Measurements from ENCODE around the gene BMPR2. TPM values are rescaled to one million over a fixed set of nuclear protein-coding genes. Genes with fewer than 3 reads are reported as not detected.
A peak's percentile ranks its signal among the peaks of the same experiment; 100 is the strongest.
"Not testable (repeated sequence)": the region's sequence is repeated elsewhere in the genome, so short reads cannot be mapped to it uniquely, and the experiment has no call there.

Gene BMPR2
- total RNA-seq, 1 donor from 2014 or later: 15.0 TPM

DNA sequence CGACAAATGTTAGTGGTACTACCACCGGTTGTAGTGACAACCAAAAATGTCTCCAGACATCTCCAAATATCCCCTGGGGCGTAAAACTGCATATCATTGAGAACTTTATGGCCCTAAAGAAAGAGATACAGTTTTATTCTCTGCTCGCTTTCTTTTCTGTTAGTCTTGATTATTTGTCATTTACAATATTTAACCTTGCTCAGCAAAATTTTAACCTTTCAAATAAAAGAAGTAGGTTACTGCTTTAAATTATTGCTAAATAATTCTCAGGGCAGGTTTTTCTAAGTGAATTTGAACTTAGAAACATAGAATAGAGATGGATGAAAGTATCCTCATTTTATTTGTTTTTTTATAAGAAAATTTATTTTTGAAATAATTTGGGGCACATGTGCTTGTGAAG lies 67.9 kb downstream of the BMPR2 start:
- DNase-seq (ENCODE audit: low spot score) (no peak), ATAC-seq (no peak)

DNA sequence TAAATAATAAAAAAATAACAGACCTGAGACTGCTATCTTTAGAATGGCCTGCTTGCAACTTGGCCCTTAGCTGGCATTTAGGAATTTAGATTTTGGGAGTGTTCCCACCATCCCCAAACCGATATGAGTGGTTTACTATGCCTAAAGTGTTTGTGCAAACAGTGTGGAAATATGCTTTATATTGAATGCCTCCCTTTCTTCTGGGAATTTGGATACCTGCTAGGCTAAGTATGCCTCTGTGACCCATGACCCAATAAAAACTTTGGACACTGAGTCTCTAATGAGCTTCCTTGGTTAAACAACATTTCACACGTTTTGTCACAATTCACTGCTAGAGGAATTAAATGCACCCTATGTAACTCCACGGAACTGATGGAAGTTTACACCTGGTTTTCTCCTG lies 73.2 kb downstream of the BMPR2 start:
- DNase-seq (ENCODE audit: low spot score) (no peak), ATAC-seq (peak; percentile 8)

DNA sequence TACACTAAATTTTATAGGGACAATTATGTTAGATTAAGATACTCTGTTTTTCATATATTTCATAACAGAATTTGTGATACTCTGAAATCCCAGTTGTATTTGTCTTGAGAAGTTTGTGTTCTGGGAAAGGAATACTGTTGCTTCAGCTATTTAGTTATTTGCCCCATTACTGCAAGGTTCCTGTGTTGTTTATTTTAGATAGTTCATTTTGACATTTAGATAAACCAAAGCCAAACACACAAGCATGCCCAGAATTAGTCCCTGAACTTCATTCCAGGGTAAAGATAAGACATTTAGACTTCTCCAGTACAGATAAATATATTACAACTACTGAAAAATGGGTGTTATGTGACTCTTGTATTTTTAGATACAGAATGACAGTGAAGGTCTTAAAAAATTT lies 74.7 kb downstream of the BMPR2 start:
- peak; percentile 93 for ATAC-seq
- DNase-seq (ENCODE audit: low spot score): no peak

DNA sequence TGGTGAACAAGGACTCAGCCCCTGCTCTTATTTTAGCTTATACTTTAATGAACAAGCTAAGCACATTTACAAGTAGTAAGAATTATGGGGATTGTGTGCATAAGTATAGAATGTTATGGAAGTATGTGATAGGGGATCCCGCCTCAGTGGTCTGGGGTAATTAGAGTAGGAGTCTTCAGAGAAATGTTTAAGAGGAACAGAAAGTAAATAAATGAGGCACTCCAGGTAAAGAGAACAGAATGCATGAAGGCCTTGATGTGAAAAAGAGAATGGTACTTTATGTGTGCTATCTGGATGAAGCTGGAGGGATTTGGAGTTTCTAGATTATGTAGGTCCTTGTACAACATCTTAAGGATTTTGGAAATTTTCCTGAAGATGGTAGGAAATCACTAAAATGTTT lies 76.6 kb downstream of the BMPR2 start:
- DNase-seq (ENCODE audit: low spot score) (no peak), ATAC-seq (no peak)

DNA sequence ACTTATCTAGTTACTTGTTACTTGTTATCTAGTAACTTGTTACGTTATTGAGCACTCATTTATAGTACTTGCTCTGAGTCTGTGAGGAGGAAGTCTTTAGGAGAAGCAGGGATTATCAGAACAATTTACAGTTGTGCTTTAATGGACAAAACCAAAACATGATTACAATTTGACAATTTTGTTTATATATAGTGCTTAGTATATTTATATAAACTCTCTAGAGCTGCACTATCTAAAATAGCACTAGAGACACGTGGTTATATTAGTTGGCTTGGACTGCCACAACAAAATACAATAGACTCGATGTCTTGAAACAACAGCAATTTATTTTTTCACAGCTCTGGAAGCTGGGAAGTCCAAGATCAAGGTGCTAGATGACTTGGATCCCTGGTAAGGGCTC lies 78.4 kb downstream of the BMPR2 start:
- ATAC-seq (no peak), DNase-seq (ENCODE audit: low spot score) (no peak)

DNA sequence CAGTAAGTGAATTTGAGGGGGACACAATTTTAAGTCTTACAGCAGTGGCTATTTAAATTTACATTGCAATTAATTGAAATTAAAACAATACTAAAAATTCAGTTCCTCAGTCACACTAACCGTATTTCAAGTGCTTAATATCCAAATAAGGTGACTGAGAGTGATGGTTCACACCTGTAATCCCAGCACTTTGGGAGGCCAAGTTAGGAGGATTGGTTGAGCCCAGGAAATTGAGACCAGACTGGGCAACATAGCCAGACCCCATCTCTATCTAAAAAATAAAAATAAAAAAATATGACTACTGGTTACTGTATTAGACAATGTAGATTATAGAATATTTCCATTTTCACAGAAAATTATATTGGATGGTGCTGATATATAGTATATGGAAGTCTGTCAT lies 79.0 kb downstream of the BMPR2 start:
- no peak for ATAC-seq
- DNase-seq (ENCODE audit: low spot score): no peak

DNA sequence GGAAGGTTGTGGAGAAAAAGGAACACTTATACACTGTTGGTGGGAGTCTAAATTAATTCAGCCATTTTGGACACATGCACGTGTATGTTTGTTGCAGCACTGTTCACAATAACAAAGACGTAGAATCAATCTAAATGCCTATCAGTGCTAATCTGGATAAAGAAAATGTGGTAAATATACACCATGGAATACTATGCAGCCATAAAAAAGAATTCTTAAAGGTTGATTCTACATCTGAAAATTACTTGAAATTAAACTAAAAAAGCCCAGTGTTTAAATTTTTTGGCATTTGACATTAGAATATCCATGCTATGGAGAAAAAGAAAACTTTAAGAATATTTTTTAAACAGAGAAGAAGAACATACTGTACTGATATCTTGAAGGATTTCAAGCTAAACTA lies 84.0 kb downstream of the BMPR2 start:
- no peak for DNase-seq (ENCODE audit: low spot score)

DNA sequence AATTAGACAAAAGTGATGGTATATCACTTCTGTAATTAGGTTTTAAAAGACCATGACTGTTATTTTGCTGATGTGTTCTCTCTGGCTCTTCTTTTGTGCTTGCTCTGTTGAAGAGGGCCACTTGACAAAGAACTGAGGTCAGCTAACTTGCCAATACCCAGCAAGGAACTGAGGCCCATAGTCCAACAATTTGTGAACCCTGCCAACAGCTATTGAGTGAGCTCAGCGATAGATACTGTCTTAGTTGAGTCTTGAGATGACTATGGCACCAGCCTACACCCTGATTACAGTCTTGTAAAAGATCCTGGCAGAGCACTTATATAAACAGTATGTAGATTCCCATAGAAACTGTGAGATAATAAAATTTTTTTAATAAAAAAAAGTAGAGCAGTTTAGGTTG lies 103.0 kb downstream of the BMPR2 start:
- no peak for ATAC-seq

More for the DNA sequence above, 84.0 kb downstream of the BMPR2 start:
- no peak for ATAC-seq

DNA sequence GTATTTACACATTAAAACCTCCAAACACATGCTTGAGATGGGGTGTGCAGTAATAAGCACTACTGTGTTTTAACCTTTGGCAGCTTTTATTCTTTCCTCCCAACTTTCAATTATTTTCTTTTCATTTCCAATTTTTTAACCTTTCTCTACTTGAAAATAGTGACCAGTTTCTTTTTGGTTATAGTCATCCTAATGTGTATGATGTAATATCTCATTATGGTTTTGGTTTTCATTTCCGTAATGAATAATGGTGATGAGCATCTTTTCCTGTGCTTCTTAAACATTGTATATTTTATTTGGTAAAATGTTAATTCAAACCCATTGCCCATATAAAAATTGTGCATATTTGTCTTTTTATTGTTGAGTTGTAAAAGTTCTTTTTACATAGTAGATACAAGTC lies 103.5 kb downstream of the BMPR2 start:
- no peak for ATAC-seq
- no peak for DNase-seq (ENCODE audit: low spot score)

More for the DNA sequence above, 103.0 kb downstream of the BMPR2 start:
- DNase-seq (ENCODE audit: low spot score): no peak

DNA sequence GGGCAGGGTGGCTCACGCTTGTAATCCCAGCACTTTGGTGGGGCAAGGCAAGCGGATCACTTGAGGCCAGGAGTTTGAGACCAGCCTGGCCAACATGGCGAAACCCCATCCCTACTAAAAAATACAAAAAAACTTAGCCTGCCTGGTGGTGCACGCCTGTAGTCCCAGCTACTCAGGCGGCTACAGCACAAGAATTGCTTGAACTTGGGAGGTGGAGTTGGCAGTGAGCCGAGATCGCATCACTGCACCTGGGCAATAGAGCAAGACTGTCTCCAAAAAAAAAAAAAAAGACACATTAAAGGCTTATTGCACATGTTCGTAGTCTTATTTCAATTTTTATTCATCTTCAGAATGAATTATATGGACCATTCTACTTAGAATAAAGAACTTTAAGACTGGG lies 110.2 kb downstream of the BMPR2 start:
- ATAC-seq (no peak), DNase-seq (ENCODE audit: low spot score) (no peak)

DNA sequence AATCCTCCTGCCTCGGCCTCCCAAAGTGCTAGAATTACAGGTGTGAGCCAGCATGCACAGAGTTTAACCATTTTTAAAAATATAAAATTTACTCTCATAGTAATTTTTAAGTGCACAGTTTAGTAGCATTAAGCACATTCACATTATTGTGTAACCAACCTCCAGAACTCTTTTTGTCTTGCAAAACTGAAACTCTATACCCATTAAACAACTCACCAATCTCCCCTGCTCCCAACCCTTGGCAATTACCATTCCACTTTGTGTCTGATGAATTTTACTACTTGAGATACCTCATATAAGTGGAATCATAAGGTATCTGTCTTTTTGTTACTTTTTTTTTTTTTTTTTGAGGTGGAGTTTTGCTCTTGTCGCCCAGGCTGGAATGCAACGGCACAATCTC lies 112.5 kb downstream of the BMPR2 start:
- no peak for DNase-seq (ENCODE audit: low spot score)
- ATAC-seq: no peak

DNA sequence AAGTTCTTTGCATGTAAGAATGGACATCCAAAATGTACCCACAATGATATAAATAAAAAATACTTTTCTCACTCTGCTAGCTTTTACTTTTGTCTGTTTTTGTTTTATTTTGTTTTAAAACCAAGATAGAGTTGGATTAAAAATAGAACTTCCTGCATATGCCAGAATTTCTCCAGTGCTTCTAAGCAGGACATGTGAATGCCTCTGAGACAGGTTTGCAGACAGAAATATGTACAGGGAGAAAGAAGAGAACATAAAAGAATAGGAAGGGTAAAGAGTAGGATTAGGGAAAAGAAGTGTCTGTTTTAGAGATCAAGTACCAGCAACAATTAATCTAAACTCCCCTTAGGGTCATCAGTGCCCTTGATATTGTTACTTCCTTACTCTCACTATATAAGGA lies 114.4 kb downstream of the BMPR2 start:
- no peak for DNase-seq (ENCODE audit: low spot score)
- ATAC-seq: no peak

DNA sequence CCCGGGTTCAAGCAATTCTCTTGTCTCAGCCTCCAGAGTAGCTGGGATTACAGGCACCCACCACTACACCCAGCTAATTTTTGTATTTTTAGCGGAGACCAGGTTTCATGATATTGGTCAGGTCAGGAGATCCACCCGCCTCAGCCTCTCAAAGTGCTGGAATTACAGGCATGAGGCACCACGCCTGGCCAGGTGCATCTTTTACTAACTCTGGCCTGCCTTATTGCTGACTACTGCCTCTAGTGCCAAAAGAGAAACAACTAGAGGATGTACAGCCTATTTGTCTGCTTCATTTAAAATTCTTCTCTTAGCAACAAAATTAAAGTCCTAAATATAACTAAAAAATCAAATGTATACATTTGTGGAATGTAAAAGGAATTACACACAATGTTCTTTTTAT lies 115.4 kb downstream of the BMPR2 start:
- ATAC-seq (no peak), DNase-seq (ENCODE audit: low spot score) (no peak)

DNA sequence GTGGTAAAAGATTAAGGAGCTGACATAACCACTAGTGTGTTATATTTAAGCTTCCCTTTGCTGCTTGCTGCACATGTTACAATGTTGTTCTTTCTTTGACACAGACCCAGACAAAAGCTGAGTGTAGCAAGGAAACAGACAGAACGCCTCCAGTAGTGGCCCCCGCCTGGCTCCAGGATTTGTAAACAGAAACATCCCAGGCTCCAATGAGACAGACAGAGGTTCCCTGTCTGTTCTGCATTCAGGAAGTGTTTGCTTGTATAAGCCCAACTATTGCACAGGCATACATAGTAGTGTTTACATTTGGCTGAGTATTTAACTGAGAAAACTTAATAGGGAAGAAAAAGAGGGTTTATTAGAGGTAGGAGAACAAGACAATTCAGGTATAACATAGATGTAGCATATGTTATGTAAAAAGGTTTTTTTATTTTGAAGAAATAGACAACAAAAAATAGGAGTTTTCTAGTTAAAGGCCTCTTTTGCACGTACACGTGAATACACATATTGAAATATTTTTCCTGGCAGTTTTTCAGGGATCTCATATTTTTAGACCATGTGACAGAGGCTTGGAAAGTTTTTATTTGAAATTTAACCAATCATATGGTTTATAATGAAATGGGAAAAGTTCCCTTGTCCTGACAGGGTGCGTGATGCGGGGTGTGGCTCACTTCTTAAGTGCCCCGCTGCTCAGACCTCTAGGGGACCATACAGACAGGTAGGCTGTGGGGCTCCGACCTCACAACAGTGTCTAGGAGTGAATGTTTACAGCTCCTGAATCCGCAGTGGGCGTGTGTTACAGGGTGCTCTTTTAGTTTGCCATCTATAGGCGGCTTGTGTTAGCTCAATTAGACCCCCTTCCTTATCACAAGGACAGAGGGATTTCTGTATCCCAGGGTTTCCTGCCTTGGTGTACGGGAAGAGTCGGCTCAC lies 118.4 kb downstream of the BMPR2 start:
- DNase-seq (ENCODE audit: low spot score): no peak
- ATAC-seq: peak; percentile 68

DNA sequence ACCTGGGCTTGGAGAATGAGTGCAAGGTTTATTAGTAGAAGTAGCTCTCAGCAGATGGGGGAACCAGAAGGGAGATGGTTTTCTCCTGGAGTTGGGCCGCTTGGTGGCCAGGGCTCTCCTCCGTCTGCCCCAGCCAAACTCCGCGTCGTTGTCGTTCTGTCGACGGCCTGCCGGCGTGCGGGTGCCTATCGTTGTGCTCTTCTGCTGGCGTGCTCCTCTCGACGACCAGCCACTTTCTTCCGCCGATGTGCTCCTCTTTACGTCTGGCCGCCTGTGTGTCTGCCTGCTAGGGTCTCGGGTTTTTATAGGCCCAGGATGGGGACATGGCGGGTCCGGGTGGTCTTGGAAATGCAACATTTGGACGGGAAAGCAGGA lies 119.1 kb downstream of the BMPR2 start:
- DNase-seq (ENCODE audit: low spot score): no peak
- no peak for ATAC-seq

DNA sequence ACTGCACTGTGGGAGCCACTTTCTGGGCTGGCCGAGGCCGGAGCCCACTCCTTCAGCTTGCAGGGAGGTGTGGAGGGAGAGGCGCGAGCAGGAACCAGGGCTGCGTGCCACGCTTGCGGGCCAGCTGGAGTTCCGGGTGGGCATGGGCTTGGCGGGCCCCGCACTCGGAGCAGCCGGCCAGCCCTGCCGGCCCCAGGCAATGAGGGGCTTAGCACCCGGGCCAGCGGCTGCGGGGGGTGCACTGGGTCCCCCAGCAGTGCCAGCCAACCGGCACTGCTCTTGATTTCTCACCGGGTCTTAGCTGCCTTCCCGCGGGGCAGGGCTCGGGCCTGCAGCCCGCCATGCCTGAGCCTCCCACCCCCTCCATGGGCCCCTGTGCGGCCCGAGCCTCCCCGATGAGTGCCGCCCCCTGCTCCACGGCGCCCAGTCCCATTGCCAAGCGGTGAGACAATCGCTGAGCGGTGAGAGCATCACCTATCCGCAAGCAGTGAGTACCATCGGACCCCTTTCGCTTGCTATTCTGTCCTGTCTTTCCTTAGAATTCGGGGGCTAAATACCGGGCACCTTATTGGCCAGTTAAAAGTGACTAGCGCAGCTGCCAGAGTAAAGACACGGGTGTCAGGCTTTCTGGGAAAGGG lies 120.8 kb downstream of the BMPR2 start:
- not testable (repeated sequence) for DNase-seq (ENCODE audit: low spot score); ATAC-seq

DNA sequence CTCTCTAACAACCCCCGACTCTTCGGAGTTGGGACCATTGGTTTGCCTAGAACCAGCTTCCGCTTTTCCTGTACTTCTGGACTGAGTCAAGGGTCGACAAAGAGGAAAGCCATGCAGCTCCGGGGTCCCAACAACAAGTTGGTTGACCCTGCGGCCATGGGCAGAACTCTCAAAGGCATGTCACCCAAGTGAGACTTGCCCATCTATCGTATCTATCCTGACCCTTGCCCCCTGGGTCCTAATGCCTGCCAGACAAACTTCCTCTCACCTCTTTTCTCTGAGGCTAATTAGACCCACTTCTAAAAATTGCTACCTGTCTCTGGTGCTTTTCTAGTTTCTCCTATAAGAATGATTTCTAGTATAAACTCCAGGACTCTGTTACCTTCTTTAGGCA lies 121.3 kb downstream of the BMPR2 start:
- not testable (repeated sequence) for ATAC-seq; DNase-seq (ENCODE audit: low spot score)

DNA sequence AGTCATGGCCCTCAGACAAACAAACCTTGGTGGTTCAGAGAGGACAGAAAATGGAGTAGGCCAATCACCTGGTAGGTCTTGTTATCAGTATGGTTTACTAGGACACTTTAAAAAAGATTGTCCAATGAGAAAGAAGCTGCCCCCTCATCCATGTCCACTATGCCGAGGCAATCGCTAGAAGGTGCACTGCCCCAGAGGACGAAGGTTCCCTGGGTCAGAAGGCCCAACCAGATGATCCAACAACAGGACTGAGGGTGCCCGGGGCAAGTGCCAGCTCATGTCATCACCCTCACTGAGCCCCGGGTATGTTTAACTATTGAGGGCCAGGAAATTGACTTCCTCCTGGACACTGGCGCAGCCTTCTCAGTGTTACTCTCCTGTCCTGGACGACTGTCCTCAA lies 123.7 kb downstream of the BMPR2 start:
- DNase-seq (ENCODE audit: low spot score); ATAC-seq: not testable (repeated sequence)

DNA sequence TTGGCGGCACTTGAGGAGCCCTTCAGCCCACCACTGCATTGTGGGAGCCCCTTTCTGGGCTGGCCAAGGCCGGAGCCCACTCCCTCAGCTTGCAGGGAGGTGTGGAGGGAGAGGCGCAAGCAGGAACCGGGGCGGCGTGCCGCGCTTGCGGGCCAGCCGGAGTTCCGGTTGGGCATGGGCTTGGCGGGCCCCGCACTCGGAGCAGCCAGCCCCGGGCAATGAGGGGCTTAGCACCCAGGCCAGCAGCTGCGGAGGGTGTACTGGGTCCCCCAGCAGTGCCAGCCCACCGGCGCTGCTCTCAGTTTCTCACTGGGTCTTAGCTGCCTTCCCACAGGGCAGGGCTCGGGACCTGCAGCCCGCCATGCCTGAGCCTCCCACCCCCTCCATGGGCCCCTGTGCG lies 127.1 kb downstream of the BMPR2 start:
- not testable (repeated sequence) for ATAC-seq; DNase-seq (ENCODE audit: low spot score)

DNA sequence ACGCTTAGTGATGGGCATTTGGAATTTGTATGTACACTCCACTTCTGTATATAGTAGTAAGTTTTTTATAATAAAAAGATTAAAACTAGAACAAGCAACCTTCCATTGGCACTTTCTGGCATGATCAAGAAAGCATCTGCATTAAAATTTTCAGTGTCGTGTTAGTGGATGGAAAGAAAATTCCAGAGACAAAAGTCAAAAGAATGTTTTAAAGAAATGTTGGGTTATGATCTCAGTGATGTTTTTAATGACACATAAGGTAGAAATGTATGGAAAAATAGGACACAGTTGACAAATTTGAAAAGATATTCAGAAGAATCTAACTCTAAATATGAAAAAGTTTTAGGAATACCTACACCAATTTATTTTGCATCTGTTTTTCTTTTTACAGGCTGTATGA lies 132.6 kb downstream of the BMPR2 start:
- ATAC-seq: no peak
- DNase-seq (ENCODE audit: low spot score): no peak

DNA sequence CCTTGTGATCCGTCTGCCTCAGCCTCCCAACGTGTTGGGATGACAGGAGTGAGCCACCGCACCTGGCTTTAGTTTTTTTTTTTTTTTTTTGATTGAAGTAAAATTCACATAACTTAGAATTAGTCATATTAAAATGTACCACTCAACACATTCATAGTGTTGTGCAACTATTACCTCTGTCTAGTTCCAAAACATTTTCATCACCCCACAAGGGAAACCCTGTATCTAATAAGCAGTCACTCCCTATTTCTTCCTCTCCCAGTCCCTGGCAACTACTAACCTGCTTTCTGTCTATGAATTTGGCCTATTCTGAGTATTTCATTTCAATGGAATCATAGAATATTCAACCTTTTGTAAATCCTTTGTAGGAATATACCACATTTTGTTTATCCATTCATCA lies 134.8 kb downstream of the BMPR2 start:
- DNase-seq (ENCODE audit: low spot score) (no peak), ATAC-seq (no peak)

DNA sequence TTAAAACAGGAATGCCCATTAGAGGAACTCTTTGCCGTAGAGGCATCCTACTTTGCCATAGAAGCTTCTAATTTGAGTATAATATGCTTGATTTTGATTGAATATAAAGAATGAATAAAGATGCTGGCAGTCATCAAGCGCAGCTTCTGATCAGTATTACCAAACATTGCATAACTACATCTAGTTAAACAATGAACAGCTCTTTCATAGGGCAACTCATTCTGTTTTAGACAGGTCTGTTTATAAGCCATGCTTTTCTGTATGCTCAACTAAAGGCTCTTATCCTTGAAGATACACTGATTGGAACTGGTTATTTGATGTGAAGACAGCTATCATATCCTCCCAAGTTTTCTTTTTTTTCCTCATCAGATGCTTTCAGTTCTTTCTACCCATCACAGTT lies 136.0 kb downstream of the BMPR2 start:
- DNase-seq (ENCODE audit: low spot score): no peak
- ATAC-seq: peak; percentile 96
